ENCODE measurements around the gene LETM1.

The LETM1 gene

DNA sequence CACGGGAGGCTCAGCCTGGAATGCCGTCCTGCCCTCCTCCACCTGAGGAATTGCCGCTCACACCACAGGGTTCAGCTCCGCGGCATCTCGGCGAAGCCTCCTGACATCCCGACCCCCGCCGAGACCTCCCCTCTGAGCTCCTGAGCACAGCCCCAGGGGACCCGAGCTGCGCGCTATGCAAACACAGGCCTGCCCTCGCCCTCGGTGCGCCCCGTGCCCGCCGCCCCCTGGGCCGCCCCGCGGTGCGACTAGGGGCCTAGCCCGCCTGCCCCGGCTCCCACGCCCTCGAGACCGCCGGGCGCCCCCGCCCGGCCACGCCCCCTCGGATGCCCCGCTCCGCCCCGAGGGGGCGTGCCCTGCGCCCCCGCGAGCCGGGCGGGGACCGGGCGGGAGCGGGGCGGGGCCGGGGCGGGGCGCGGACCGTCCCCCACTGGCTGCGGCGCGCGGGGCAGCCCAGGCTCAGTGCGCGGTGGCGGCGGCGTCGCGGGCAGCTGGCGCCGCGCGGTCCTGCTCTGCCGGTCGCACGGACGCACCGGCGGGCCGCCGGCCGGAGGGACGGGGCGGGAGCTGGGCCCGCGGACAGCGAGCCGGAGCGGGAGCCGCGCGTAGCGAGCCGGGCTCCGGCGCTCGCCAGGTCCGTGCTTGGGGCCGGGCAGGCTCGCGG lies 63.0 kb downstream of the LETM1 start, which contains the start of gene FGFR3:
Gene FGFR3 (plus strand): TSS at position 462 of the 664 bp plus-strand sequence. CDS start 642 bp downstream, outside the sequence.
- DNase-seq, result no peak

DNA sequence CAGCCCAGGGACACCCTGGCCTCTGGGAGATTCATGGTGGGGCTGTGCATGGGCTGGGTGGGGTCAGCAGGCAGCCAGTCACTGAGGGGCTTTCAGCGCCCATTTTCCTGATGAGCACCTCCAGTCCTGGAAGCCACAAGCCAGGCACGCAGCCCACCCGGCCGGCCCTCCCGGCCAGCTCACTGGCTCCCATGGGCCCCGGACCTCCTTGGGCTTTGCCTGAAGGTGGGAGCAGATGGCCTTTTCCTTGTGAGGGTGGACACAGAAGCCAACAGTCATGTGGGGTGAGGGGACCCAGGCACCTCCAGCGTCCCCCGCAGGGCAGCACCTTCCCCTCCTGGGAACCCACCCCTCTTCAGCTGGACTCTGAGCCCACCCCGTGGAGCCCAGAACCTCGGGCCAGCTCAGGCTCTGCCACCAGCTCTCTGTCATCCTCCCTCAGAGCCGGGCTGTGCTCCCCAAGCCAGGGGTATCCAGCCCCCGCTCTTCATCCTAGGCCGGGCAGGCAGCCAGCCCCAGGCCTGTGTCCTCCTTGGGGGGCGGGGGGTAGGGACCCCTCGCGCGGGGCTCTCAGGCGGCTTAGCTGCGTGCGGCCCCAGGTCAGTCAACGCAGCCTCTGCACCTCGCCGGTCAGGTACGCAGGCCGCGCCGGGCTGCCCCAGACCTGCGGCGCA lies 63.7 kb downstream of the LETM1 start:
- no peak for DNase-seq

DNA sequence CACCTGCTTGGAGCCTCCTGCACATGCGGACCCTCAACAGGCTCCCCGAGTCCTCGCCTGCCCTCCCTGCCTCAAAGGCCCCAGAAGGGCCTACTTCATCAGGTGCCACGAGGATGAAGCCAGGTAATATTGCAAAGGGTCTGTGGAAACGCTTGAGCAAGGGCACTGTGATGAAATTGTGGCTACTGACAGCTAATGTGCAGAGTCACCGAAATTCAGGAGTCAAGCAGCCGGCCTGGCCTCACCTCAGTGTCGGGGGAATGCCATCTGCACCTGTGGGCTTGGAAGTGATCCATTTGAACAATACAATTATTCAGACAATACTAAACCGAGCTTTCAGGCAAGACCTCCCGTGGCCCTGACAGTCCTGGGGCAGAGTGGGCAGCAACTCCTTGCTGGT lies 66.0 kb downstream of the LETM1 start:
- DNase-seq, result no peak

DNA sequence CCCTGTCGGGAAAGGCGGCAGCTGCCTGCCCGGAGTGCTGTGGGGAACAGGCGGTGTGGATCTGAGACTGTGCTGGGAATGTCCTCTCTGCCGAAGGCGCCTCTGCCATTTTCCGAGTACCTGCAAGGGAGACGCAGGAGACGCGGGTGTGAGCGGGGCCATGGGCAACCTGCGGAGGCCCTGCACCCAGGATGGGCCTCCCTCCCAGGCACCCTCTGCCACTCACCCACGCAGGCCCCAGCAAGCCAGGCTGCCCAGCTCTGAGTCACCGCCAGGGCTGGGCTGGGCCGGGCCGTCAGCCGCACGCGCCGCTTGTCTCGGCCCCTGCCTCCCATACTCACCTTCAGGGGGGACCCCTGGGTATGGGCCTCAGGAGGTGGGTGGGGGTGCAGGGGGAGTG lies 66.4 kb downstream of the LETM1 start:
- DNase-seq, result no peak

DNA sequence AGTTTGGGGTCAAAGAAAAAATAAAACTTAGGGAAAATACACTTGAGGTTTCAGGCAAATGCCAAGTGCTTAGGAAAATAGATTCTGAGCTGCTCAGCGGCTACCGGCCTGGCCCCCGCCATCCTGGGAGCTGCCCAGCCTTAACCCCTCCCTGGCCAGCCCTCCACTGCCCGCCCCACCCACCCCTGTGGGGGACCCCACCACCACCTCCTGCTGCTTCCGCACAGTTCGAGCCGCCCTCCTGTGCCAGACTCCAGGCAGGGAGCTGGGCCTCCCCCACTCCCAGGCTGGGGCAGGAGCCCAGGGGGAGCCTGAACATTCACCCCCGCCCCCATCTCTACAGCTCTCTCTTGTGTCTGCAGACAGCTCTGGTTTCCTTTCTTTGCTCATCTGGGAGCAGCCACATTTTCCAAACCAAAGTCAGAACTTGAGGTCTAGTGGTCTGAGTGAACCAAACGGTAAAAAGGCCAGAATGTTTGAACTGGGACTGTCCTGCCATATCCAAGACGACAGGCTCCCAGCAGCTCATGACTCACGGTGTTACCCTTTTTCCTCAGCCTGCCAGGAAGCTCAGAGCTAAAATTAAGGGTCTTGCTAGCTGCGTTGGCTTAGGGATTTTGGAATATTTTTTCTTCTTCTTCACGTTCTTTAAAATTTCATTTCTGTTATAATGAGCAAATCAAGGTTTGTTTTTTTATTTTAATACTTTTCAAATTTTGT lies 67.5 kb downstream of the LETM1 start:
- DNase-seq, result no peak

DNA sequence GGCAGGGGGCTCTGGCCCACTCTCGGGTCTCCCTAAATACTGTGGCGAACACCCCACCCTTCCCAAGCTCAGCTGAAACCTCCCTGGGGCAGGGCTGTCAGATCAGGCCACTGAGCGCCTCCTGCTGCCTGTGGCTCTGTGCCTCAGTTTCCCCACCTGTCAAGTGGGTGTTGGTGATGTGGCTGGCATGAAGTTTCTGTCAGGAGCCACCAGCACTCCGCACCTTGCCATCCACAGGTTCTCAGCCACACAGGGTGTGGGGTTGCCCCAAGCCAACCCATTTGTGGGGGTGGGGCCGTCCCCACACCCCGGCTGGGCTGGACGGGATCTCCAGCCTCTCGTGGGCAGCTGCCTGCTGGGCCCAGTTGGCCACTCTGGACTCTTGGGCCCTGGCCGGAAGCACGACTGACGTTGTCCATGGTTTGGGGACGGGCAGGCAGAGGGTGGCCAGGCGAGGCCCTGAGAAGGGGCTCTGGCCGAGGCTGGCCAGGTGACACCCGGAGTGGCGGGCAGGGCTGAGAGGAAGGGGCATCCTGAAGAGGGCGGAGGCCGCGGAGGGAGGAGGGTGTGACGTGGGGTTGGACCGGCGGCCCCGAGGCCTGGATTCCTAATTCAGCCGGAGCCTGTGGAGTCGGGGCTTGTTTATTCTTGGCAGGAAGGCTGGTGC lies 68.4 kb downstream of the LETM1 start:
- DNase-seq, result no peak

DNA sequence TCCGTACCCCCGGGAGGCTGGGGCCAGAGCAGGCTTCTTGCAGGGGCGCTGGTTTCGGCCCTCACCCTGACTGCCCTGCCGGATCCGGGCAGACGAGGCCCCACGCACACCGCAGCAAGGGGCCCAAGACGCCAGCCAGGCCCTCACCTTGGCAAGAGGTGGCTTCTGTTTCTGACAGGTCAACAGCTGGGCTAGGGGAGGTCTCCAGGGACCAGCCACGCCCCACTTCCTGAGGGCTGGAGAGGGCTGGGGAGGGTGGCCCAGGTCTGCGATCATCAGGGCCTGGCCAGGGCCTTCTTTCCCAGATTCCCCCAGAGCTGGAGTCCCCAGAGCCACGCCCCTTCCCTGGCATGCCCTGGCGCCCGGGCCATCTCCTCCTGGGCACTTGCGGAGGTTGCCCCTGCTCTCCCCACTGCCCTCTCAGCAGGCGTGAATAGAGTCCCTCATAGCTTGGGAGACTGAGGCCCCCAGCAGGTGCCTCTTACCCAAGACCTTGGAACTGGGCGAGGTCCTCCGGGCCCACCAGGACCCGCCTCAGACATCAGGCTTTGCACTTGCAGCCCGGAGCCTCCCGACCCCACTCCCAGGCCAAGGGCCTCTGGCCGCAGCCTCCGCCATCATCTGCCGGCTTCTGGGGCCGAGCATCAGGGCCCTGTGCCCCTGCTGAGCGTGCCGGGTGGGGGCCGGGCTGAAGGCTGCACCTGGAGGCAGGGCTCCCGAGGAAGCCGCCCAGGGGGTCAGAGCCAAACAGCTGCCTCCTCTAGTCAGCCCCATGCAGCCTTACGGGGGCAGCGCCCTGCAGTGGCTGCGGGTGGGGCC lies 69.2 kb downstream of the LETM1 start:
- DNase-seq, result no peak

DNA sequence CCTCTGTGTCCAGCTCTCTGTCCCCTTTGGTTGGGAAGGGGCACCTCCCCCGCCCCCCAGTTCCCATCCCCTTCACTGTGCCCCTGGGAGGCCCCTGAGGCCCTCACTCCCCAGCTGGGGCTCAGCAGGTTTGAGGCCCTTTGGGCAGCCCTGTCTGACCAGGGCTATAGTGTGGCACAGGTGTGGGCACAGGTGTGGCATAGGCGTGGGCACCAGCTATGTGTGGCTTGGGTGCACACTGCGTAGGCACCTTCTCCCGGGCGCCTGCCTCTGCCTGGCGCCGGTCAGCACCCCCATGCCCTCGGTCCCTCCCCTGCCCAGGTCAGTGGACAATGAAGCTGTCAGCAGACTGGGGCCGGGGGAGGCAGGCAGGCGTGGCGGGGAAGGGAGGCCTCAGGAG lies 70.4 kb downstream of the LETM1 start:
- DNase-seq, result no peak

DNA sequence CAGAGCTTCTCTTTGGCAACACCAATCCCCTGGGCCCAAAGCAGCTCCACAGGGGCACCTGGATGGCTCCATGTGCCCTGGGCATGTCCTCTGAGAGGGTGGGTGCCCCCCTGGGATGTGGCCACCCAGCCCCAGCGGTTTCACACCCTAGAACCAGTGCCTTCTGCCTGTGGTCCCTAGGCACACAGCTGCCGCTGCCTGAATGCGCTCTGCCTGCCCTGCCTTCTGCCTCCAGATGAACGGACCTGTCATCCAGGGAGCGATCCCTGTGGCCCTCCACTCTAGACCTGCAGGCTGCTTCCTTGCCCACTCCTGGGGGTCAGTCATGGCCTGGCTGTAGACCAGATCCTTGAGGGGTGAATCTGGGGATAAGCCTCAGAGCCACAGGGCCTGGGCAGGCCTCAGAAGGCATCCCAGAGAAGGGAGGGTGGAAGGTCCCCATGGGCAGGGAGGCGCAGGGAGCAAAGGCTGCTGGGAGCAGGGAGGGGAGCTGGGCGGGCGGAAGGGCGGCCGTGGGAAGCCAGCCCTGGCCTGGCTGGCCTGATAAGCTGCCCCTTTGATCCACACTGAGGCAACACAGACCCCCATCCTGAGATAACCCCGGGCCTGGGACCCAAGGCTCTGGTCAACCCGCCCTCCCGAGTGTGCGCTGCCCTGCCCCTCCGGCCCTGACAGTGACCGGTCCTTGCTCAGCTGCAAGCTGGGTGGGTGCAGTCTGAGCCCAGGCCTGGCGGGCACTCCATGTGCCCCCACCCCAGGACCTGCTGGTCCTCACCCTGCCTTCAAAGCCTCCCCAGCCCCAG lies 71.0 kb downstream of the LETM1 start:
- no peak for DNase-seq

DNA sequence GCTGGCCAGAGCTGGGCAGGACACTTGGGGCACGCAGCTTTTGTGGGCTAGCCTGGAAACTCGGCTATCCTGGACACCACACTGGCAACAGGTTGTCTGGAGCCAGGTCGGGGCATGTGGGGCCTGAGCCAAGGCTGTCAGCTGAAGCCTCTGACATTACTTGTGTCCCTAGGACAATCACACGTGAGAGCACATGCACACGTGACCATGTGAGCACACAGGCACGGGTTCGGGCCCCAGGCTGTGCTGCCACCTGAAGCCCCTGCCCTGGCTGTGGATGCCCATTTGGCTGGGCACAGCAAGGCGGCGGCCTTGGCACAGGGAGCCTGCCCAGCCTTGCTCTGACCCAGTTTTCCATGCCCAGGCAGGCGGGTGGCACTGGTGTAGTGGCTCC lies 71.6 kb downstream of the LETM1 start:
- no peak for DNase-seq

DNA sequence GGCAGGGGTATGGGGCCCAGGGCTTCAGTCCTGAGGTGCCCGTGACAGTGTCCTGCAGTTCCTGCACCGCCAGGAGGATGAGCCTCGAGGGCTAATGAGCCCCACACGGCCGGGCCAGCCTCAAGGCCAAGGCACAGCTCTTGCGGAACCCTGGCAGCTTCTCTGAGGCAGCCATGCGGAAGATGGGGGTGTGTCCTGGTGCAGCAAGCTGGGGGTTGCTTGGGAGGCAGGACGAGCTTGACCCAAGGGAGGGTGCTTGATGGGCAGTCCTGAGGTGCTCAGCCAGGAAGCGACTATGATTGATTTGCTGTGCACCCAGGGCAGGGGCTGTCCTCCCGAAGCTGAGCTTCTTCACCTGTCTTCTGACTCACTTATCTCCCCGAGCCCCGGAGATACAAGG lies 72.0 kb downstream of the LETM1 start:
- no peak for DNase-seq

DNA sequence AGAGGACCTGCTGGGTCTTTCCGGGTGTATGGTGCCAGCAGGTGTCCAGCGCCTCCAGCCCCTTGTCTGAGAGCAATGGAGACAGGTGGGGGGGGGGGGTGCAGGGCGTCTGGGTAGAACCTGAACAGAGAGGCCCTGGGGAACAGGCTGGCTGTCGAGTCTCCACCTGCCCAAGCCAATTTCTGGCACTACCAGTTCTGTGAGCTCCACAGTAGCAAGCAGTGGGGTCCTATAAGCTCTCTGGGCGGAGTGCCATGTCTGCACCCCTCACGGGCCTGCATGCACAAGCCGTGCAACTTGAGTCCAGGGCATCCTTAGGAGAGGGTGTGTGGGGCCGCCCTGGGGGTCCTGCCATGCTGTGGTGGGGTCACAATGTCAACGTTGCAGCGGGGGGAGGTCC lies 72.9 kb downstream of the LETM1 start:
- no peak for DNase-seq

DNA sequence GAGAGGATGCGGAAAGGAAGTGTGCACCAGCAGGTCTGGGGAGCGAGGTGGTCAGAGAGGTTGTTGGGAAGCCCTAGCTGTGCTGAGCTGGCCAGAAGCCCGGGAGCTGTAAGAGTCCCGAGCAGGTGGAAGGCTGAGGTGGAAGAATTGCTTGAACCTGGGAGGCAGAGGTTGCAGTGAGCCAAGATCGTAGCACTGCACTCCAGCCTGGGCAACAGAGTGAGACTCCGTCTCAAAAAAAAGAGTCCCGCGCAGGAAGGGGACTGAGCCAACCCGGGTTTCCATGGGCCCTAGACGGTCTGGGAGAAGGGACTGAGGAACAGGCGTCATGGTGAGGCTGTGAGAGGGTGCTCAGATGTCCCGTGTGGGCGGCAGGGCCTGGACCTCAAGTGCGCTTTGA lies 75.5 kb downstream of the LETM1 start:
- DNase-seq, result no peak

DNA sequence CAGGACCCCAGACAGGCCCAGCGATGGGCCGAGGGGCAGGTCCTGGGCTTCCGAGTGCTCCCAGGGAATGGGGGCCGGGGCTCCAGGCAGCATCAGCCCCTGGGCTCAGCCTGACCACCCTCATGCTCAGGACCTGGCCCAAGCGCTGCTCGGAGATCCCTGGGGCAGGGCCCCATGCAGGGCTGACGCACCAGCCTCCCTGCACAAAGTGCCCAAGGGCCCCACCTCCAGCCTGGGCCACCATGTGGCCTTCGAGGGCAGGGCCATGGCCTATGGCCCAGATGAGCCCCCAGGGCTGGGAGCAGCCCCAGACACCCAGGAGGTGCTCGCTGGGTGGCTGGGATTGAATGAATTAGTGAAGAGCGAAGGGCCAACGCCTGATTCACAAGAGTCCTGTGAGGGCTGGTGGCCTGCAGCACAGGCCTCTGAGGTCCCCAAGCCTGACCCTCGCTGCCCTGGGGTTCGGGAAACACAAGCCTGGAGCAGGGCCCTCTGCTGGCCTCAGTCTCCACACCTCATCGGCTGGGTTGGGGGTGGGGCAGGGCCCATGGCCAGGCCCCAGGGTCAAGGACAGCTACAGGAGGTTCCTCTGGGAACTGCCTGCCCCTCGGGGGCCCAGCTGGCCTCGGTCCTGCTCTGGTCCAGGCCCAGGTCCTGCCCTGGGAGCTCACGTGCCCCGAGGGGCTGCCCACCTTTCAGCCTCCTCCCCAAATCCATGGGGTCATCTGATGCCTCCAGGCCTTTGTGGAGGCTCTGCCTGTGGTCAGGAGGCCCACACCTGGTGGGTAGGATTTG lies 76.2 kb downstream of the LETM1 start:
- DNase-seq, result no peak

DNA sequence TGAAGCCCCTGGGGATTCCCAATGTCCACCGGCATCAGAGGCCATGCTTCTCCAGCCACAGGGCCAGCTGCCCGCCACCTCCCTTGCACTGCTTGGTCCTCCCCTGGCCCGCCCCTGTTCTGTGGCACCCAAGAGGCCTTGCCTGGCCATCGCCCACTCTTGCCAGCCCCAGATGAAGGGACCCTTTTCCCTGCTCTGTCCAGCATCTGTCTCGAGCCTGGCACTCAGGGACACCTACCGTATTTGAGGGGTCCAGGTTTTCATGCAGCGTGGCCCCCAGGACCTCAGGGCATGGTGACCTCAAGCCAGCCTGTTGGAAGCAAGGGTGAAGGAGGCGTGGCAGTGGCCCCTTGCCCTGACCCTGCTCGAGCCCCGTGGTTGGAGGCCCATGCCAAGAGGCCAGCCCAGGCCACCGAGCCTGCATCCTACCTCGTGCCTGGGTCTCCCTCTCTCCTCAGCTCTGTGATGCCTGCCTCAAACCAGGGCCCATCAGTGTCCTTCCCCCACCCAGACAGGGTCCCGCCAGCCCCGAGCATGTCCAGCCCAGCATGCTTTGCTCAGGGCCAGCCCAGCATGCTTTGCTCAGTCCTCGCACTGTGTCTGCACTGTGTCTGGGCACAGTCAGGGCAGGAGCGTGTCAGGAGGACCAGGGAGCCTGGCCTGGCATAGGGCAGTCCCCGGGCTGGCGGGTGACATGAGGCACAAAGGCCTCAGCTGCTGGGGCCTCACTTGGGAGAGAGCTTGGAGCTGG lies 77.1 kb downstream of the LETM1 start:
- DNase-seq, result no peak

DNA sequence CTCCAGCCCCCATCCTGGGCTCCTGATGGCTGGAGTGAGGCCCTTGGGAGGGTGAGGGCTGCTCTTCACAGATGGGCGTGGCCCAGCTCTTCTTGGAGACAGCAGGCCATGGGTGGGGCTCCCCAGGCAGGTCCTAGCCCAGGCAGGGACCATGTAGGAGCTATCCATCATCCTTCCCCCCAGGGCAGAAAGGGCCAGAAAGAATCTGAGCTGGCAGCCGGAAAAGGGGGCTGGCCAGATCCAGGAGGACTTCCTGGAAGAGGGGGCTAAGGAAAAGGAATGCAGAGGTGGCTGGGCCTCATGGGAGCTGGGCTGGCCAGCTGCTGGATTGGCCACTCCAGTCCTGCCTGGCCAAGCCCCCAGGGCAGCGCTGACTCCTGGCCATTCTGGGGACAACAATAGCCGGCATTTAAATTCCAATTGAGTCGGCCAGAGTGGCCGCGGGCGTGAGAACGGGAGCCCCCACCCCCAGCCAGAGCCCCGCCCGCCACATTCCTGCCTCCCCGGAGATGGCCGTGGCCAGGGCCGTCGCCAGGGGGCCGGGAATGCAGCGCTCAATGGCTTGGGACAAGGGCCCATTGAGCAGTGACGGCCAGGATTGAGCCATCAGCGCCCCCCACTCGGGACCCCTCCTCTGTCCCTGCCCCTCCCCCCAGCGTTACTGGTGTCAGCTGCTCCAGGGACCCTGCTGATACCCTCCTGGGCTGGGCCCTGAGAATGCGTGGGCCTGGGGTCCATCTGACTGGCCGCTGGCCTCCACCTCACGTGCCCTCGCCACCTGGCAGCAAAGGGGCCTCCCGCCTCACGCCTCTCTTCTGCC lies 77.9 kb downstream of the LETM1 start:
- DNase-seq, result no peak

DNA sequence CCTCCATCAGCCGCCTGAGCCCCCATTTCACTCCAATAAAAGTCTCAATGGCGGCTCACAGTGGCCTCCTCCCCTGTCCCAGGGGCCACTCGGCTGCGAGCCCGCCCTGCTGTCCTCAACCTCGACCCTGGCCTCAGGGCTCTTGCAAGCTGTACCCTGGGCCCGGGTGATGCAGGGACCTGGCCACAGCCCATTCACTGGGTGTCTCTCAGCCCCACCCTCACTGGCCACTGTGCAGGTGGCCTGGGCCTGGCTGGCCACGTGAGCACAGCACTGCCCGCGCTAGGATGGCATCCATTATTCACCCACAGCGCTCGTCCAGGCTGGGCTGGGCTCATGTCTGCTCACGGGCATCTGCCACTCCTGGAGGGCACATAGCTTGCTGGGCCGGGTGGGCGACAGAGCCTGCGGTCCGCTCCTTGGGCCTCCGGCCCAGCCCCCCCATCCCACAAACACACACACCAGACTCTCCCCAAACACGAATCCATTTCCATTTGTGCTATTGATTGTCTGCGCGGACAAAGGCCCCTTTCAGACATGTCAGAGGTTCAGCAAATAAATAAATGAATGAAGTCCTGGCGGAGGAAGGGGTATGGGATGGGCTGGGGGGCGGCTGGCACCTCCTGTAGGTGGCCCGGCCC lies 79.3 kb downstream of the LETM1 start:
- DNase-seq, result no peak

DNA sequence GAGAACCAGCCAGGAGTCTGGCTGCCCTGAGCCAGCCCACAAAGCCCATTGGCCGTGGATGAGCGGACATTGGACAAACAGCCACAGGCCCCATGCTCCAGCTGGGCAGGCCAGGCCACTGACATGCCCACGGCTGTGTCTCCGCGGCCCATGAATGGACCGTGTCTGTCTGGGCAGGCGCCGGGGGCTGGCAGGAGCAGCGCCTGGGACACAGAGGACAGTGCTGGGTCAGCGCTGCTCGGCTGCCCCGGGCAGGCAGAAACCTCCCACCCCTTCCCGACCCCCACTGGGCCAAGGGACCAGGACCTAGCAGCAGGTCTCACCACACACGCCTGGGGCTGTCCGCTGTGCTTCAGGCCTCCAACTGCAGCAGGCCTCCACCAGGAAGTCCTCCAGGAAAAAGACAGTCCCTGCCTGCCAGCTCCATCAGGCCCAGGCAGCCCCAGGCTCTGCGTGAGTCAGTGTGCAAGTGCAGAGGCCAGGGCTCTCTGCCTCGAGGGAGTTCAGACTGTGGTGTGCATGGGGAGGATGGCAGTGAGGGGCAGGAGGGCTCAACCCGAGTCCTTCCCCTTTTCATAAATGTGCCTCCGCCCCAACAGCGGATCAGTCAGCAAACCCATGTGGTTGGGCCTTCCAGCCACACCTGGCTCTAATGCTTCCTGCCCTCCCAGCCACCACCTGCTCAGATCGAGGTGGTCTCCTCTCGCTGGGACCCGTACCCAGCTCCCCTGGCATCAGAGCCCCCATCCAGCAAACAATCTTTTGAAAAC lies 80.0 kb downstream of the LETM1 start:
- peak; percentile 56 to 70 for DNase-seq

All from Kasumi-1 (cell line).